ENCODE data around the gene PDIA3. TPM values are rescaled to one million over a fixed set of nuclear protein-coding genes. Genes with fewer than 3 reads are reported as not detected.
"Not testable (repeated sequence)": the region's sequence is repeated elsewhere in the genome, so short reads cannot be mapped to it uniquely, and the experiment has no call there.

The PDIA3 gene
- total RNA-seq, result 100 to 1,000 TPM; 274 to 287 TPM

DNA sequence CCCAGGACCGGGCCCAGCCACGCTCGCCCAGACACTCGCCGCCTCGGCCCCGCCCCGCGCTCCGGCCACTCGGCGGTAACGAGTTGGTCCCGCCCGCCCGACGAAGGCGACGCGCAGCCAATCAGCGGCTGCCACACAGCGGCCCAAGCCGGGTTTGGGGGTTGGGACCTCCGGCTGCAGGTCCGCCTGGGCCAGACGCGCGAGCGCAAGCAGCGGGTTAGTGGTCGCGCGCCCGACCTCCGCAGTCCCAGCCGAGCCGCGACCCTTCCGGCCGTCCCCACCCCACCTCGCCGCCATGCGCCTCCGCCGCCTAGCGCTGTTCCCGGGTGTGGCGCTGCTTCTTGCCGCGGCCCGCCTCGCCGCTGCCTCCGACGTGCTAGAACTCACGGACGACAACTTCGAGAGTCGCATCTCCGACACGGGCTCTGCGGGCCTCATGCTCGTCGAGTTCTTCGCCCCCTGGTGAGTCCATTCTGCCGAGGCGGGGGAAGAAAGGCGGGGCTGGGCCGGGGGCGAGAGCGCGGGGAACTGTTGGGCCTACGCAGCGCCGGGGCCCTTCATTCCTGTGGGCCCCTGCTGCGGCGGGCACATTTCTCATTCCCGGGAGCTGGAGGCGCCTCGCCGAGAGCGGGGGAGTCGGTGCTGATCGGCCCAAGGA, at the start of gene PDIA3:
TSS of gene PDIA3 (plus strand) at position 194 of the 658 bp plus-strand sequence. CDS start at position 296, 102 bp downstream.
- POLR2A ChIA-PET, result interaction anchor here (0.6 to 1.1 kb wide), 4 partner anchors 29 to 236 kb away, joined by 3 to 5 read pairs (median 3); no protein-coding TSS in a partner anchor
- ATAC-seq (peak; percentile 76), DNase-seq (peak; percentile 93)
- Mint-ChIP-seq H3K4me1 (peaks cover 30% of the 10 kb centered on the region), H3K36me3 (ENCODE audit: low read depth) (peaks cover 30% of the 10 kb centered on the region), H3K4me3 (peak within 1 kb of the TSS; percentile 92), H3K27ac (peak within 1 kb of the TSS; percentile 92)
- CTCF ChIA-PET; H3K9me3 Mint-ChIP-seq (ENCODE audit: low read depth); H3K27me3 Mint-ChIP-seq: not testable (repeated sequence)
- intact Hi-C loops (cut with DNase I, micrococcal nuclease), result loop anchor here (1.0 to 5.0 kb wide), 15 partner anchors 30 to 1451 kb away; partner anchors contain the start of genes MFAP1 (in 2 of the 2), SERF2 (in 2 of the 2), TP53BP1 (in 2 of the 2) and B2M (in 1 of the 2)

DNA sequence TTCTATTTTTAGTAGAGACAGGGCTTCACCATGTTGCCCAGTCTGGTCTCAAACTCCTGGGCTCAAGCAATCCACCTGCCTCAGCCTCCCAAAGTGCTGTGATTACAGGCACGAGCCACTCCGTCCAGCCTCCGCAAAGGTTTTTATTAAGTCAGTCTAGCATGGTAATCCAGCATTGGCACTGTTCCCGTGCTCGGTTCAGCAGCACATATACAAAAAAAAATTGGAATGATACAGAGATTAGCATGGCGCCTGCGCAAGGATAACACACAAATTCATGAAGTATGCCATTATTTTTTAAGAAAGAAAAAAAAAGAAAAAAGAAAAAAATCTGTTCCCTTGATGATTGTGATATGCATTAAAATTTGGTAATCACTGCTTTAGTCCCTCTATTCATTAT, 44.1 kb upstream of the PDIA3 start:
- H3K9me3 Mint-ChIP-seq (ENCODE audit: low read depth), result no peaks in the 10 kb centered on the region
- H3K4me1 Mint-ChIP-seq, result no peaks in the 10 kb centered on the region
- H3K36me3 Mint-ChIP-seq (ENCODE audit: low read depth), result no peaks in the 10 kb centered on the region
- H3K27me3 Mint-ChIP-seq, result peaks cover 14% of the 10 kb centered on the region
- CTCF ChIA-PET, result no interaction called here
- intact Hi-C loops (cut with DNase I, micrococcal nuclease), result no loop called here
- POLR2A ChIA-PET, result no interaction called here
- no peak for ATAC-seq
- no peak overlapping the region for H3K27ac Mint-ChIP-seq
- no peak for DNase-seq
- H3K4me3 Mint-ChIP-seq, result no peak overlapping the region

DNA sequence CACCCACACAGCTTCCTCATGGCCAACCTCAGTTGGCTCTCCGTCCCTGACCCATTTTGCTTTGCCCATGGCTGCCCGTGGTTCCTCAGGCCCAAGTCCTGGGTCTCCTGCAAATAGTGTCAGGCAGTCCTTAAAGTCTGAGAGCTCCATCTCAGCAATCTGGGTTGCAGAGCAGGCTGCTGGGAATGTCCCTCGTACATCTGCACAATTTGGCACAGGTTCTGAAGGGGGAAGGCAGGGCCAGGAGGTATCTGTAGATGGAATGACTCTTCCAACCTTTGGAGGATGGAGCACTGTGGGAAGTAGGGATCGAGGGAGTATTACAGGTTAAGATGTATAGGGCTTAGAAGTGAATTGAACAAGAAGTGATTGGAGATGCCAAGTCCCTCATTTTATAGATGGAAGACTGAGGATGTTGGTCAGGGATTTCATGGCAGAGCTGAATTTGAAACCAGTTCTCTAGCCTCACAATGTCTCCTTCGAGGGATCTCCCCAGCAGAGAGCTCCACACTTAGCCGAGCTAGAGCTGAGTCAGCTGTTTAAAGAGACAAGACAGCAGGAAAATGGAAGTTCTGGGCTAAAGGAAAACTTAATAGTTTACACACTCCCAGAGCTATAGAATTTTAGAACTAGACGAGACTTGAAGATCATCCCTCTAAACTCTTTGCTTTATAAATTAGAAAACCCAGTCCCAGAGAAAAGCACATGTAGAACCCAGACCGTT, 43.4 kb upstream of the PDIA3 start:
- no peaks in the 10 kb centered on the region for H3K9me3 Mint-ChIP-seq (ENCODE audit: low read depth)
- H3K36me3 Mint-ChIP-seq (ENCODE audit: low read depth), result no peaks in the 10 kb centered on the region
- H3K27me3 Mint-ChIP-seq, result peaks cover 8% of the 10 kb centered on the region
- H3K4me3 Mint-ChIP-seq, result no peak overlapping the region
- CTCF ChIA-PET, result no interaction called here
- H3K27ac Mint-ChIP-seq, result no peak overlapping the region
- DNase-seq (no peak), ATAC-seq (no peak)
- POLR2A ChIA-PET, result no interaction called here
- no peaks in the 10 kb centered on the region for H3K4me1 Mint-ChIP-seq
- intact Hi-C loops (cut with DNase I, micrococcal nuclease), result no loop called here

DNA sequence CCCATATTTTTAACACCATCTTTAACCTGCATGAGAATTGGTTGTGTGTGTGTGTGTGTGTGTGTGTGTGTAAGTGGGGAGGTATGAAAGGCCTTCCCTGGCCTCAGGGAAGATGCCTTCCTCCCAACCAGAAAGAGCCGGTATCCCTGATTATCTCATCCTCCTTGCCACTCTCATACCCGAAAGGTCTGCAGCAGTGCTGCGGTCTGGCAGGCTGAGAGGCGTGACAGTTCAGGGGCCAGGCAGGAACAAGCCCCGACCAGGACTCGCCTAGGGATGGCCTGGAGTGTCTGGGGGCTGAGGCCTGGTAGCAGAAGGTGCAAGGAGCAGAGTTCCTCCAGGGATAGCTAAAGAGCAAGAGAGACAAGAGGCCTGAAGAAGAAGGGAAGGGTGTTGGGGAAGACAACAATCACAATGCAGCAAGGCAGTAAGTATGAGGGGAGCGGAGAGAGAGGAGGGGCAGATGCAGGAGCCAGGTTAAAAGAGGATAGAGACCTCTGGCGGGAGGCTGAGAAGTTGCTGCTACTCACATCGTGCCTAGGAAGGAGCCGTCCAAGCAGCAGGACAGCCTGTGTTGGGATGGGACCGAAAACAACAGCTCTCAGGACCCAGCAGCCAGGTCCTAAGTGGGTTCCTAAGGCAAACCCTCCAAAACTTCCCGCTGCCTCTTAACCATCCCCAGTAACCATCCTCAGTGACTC, 35.7 kb upstream of the PDIA3 start:
- H3K27ac Mint-ChIP-seq; H3K36me3 Mint-ChIP-seq (ENCODE audit: low read depth); intact Hi-C loops (cut with DNase I, micrococcal nuclease); POLR2A ChIA-PET; ATAC-seq; H3K4me1 Mint-ChIP-seq; H3K4me3 Mint-ChIP-seq; CTCF ChIA-PET; H3K9me3 Mint-ChIP-seq (ENCODE audit: low read depth); DNase-seq; H3K27me3 Mint-ChIP-seq: not testable (repeated sequence)

DNA sequence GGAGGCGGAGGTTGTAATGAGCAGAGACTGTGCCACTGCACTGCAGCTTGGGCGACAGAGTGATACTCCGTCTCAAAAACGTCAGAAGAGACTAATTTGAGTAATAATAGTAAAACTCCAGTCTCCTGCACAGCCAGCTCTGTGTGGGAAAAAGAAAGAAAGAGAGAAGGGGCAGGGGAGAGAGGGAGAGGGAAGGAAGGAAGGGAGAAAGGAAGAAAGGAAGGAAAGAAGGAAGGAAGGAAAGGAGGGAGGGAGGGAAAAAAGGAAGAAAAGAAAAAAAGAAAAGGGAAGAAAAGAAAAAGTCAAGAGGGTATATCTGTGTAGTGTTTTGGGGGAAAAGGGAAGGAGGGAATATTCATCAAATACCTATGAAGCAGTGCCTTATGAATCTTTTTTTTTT, 23.1 kb upstream of the PDIA3 start:
- Mint-ChIP-seq H3K9me3 (ENCODE audit: low read depth) (no peaks in the 10 kb centered on the region), H3K27me3 (peaks cover 2% of the 10 kb centered on the region), H3K27ac (no peak overlapping the region), H3K4me1 (no peaks in the 10 kb centered on the region), H3K36me3 (ENCODE audit: low read depth) (no peaks in the 10 kb centered on the region), H3K4me3 (no peak overlapping the region)
- ATAC-seq (no peak), DNase-seq (no peak)
- ChIA-PET POLR2A (no interaction called here), CTCF (no interaction called here)
- intact Hi-C loops (cut with DNase I, micrococcal nuclease), result no loop called here

DNA sequence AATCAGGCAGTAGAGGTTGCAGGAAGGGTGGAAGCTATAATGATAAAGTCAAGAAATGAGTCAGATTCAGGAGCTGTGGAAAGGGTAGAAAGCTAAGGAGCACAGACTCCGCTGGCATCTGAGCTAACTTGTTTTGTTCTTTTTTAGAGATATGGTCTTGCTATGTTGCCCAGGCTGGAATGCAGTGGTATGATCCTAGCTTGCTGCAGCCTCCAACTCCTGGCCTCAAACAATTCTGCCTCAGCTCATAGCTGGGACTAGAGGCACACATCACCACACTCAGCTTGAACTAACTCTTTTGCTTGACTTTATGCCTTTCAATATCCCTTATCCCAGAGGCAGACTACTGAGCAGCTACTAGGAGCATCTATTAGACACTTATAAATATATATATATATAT, 19.9 kb upstream of the PDIA3 start:
- CTCF ChIA-PET, result interaction anchor here (0.6 kb wide), 1 partner anchor 454 kb away, joined by 3 read pairs; no protein-coding TSS in a partner anchor
- H3K9me3 Mint-ChIP-seq (ENCODE audit: low read depth); H3K27ac Mint-ChIP-seq; intact Hi-C loops (cut with DNase I, micrococcal nuclease); H3K4me3 Mint-ChIP-seq; ATAC-seq; H3K27me3 Mint-ChIP-seq; H3K4me1 Mint-ChIP-seq; DNase-seq; H3K36me3 Mint-ChIP-seq (ENCODE audit: low read depth); POLR2A ChIA-PET: not testable (repeated sequence)

DNA sequence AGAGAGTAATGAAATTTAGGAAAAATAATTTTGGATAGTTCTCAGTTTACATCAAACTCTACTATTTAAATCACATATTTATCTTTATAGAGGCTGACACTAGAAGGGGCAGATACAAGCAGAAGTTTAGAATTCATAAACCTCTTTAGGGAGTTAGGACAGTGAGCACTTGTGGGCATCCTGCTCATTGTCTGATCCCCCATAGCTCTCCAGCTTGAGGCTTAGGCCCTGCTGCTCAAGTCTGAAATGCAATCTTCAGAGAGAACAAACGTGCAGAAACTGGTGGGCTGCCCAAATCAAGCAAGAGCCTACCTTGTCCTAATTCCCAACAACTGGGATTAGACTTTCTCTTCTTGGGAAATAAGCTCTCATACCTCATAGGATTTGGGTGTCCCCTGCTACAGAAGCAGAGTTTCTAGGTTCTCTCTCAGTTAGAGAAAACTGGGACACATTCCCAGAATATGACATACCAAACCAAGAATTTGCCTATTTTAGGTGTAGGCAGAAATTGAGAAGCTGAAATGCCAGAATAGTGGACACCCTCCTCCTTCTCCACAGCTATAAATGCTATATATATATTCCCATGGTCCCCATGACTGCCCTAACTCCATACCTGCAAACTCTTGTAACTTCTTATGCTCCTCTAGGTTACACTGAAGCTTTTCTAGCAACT, 18.0 kb upstream of the PDIA3 start:
- intact Hi-C loops (cut with DNase I, micrococcal nuclease); H3K4me3 Mint-ChIP-seq; H3K4me1 Mint-ChIP-seq; CTCF ChIA-PET; H3K27me3 Mint-ChIP-seq; POLR2A ChIA-PET; H3K36me3 Mint-ChIP-seq (ENCODE audit: low read depth); H3K27ac Mint-ChIP-seq; DNase-seq; H3K9me3 Mint-ChIP-seq (ENCODE audit: low read depth); ATAC-seq: not testable (repeated sequence)

DNA sequence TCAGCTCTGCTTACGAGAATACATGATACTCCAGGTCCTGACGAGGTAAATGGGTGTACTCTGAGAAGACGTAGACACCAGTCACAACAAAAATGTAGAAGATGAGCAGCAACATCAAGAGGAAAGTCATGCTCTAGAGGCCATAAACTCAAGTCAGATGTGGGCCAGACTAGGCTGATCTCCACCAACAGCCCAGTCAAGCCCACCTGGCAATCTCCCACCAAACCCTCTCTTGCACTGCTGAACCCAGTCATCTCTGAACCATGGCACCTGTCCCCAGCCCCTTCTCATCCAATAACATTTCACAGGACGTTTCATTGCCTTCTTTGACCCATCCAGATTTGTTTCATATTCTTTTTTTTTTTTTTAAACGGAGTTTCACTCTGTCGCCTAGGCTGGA, 10.8 kb upstream of the PDIA3 start:
- ATAC-seq (no peak), DNase-seq (no peak)
- ChIA-PET CTCF (no interaction called here), POLR2A (no interaction called here)
- Mint-ChIP-seq H3K4me3 (no peak overlapping the region), H3K4me1 (peaks cover 6% of the 10 kb centered on the region), H3K36me3 (ENCODE audit: low read depth) (no peaks in the 10 kb centered on the region), H3K27ac (no peak overlapping the region), H3K9me3 (ENCODE audit: low read depth) (no peaks in the 10 kb centered on the region), H3K27me3 (no peaks in the 10 kb centered on the region)
- intact Hi-C loops (cut with DNase I, micrococcal nuclease), result no loop called here

DNA sequence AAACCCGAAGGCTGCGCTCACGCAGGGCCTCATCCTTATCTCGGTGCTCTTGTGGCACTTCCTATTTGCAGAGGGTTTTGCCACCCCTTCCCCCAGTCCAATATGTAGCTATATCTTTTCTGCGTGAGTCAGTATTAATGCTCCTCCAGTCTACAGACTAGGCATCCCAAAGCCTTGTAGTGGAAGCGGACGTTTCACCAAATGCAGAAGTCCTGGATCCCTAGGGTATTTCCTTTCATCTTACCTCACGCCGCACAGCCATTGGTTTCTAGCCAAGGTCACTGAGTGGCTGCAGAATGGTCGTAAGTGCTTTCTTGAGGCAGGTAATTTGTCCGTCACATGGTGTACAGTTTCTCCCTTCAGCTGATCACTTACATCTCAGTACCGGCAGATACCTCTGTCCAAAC, 668 bp downstream of the PDIA3 start:
- H3K27me3 Mint-ChIP-seq; CTCF ChIA-PET; DNase-seq; H3K9me3 Mint-ChIP-seq (ENCODE audit: low read depth): not testable (repeated sequence)
- intact Hi-C loops (cut with DNase I, micrococcal nuclease), result loop anchor here (1.0 to 5.0 kb wide), 15 partner anchors 30 to 1450 kb away; partner anchors contain the start of genes MFAP1 (in 2 of the 2), SERF2 (in 2 of the 2), TP53BP1 (in 2 of the 2) and B2M (in 1 of the 2)
- Mint-ChIP-seq H3K36me3 (ENCODE audit: low read depth) (peaks cover 36% of the 10 kb centered on the region), H3K27ac (peak overlapping the region; percentile 92), H3K4me1 (peaks cover 36% of the 10 kb centered on the region), H3K4me3 (peak overlapping the region; percentile 92)
- POLR2A ChIA-PET, result interaction anchor here (0.6 to 0.8 kb wide), 2 partner anchors 28 to 237 kb away, joined by 3 to 5 read pairs; no protein-coding TSS in a partner anchor
- ATAC-seq, result peak; percentile 30

DNA sequence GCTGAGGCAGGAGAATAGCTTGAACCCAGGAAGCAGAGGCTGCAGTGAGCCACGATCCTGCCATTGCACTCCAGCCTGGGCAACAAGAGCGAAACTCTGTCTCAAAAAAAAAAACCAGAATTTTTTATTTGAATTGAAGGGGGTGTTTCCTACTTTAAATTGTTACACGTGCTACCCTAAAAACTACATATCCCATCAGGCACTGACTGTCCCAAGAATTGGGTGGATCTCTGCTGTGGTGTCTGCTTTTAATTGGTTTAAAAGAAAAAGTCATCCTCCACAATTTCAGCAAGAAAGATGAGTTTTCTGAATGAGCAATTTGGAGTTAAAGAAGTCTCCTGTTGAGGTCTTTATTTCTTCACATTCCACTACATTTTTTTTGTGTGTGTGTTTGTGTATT, 2.1 kb downstream of the PDIA3 start:
- DNase-seq, result peak; percentile 23
- ChIA-PET CTCF (no interaction called here), POLR2A (interaction anchor here (0.6 to 2.1 kb wide), 3 partner anchors 76 to 637 kb away, joined by 3 to 7 read pairs (median 6); partner anchors contain the start of gene MFAP1)
- no peaks in the 10 kb centered on the region for H3K9me3 Mint-ChIP-seq (ENCODE audit: low read depth)
- peak; percentile 17 for ATAC-seq
- H3K27me3 Mint-ChIP-seq, result no peaks in the 10 kb centered on the region
- intact Hi-C loops (cut with DNase I, micrococcal nuclease), result loop anchor here (1.0 to 5.0 kb wide), 9 partner anchors 44 to 1449 kb away; partner anchors contain the start of genes B2M (in 1 of the 2), CCNDBP1 (in 1 of the 2), CTDSPL2 (in 1 of the 2) and GOLM2 (in 1 of the 2)
- H3K4me3 Mint-ChIP-seq, result peak overlapping the region; percentile 92
- H3K36me3 Mint-ChIP-seq (ENCODE audit: low read depth), result peaks cover 46% of the 10 kb centered on the region
- peak overlapping the region; percentile 90 for H3K27ac Mint-ChIP-seq
- peaks cover 47% of the 10 kb centered on the region for H3K4me1 Mint-ChIP-seq

All from activated CD4-positive, alpha-beta T cell treated with anti-CD3 and anti-CD28 coated beads for 36 hours (primary cell).